Transverse colon (tissue), 3 donors: Measurements from ENCODE around the gene AR.

Experiments
- POLR2A ChIP-seq: fragments of 450-650 bp; IDR thresholded peaks from one replicate; pipeline ENCODE4 v1.6.1; 2016; ENCODE audit warnings: antibody characterized with exemption, mild to moderate bottlenecking, moderate library complexity
- TF ChIP-seq, protein P1 (sequence below), 5 experiments: fragments of 200-600 bp in 3 of 5; fragments of 450-650 bp in 2 of 5; sonication (generic) in 3 of 5; IDR thresholded peaks; 1 replicate in 2 of 5; 2 replicates in 3 of 5; pipeline ENCODE4 v1.5.1; 2016 to 2017; ENCODE audit warnings: antibody characterized with exemption in 5 of 5, inconsistent platforms in 3 of 5, mild to moderate bottlenecking in 2 of 5, moderate library complexity in 1 of 5

DNA sequence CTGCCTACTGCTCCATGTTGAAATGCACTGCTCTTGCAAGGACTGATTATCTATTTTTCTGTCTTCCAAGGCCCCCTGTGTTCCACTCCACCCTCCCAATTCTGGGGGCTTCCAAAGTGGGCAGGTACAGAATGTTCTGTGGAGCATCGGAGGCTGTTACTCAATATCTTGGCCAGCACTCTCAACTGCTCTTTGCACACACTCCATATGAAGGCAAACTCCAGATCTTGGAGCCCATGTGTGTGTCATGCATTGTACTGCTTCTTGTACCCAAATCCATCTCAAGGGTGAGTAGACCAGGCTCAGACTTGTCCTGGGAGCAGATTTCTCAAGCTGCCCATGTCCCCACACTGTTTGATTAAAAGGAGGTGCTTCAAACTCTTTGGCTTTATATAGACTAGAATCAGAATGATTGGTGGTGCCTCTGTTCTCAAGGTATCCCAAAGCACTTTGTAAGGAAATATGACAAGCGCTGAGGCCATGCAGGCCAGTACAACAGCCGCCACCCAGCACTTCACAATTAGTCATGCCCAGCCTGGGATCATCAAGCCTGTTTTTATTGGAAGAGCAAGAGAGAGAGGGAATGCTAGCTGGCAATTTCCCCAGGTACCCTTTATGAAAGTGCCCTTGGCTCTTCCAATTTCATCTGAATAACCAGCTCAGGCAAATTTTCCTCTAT lies 44.3 kb downstream of the AR start:
- TF ChIP-seq, protein P1, sequence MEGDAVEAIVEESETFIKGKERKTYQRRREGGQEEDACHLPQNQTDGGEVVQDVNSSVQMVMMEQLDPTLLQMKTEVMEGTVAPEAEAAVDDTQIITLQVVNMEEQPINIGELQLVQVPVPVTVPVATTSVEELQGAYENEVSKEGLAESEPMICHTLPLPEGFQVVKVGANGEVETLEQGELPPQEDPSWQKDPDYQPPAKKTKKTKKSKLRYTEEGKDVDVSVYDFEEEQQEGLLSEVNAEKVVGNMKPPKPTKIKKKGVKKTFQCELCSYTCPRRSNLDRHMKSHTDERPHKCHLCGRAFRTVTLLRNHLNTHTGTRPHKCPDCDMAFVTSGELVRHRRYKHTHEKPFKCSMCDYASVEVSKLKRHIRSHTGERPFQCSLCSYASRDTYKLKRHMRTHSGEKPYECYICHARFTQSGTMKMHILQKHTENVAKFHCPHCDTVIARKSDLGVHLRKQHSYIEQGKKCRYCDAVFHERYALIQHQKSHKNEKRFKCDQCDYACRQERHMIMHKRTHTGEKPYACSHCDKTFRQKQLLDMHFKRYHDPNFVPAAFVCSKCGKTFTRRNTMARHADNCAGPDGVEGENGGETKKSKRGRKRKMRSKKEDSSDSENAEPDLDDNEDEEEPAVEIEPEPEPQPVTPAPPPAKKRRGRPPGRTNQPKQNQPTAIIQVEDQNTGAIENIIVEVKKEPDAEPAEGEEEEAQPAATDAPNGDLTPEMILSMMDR (IDR thresholded peaks at IDR 0.05): no peak
- no peak for TF ChIP-seq POLR2A
